RWPE1 (cell line): ENCODE results near the gene IGF1R.
A peak's percentile ranks its signal among the peaks of the same experiment; 100 is the strongest.

Experiments
- CTCF ChIA-PET: fragments of 350-600 bp; sonication (Branson Sonifier 250); formaldehyde crosslinking; extraction: SDS; loops from one replicate; lab custom pipeline; 2021; lab: Yijun Ruan, JAX
- POLR2A ChIA-PET: fragments of 400-600 bp; formaldehyde crosslinking; extraction: SDS; loops from one replicate; lab custom pipeline; 2020; ENCODE audit warnings: antibody characterized with exemption; ENCODE audit not compliant: low non-redundant PET; lab: Yijun Ruan, JAX
- DNase-seq: peaks from one replicate; pipeline ENCODE4 v3.0.0; 2012; ENCODE audit warnings: low spot score
- H3K27ac ChIP-seq: fragments of 450-650 bp; 2 replicates; pipeline ENCODE4 v1.5.1; 2017
- TF ChIP-seq, protein P1 (sequence below): fragments of 450-650 bp; conservative IDR thresholded peaks from 2 replicates; pipeline ENCODE4 v1.5.1; 2017; ENCODE audit warnings: low read depth, mild to moderate bottlenecking

The IGF1R gene

DNA sequence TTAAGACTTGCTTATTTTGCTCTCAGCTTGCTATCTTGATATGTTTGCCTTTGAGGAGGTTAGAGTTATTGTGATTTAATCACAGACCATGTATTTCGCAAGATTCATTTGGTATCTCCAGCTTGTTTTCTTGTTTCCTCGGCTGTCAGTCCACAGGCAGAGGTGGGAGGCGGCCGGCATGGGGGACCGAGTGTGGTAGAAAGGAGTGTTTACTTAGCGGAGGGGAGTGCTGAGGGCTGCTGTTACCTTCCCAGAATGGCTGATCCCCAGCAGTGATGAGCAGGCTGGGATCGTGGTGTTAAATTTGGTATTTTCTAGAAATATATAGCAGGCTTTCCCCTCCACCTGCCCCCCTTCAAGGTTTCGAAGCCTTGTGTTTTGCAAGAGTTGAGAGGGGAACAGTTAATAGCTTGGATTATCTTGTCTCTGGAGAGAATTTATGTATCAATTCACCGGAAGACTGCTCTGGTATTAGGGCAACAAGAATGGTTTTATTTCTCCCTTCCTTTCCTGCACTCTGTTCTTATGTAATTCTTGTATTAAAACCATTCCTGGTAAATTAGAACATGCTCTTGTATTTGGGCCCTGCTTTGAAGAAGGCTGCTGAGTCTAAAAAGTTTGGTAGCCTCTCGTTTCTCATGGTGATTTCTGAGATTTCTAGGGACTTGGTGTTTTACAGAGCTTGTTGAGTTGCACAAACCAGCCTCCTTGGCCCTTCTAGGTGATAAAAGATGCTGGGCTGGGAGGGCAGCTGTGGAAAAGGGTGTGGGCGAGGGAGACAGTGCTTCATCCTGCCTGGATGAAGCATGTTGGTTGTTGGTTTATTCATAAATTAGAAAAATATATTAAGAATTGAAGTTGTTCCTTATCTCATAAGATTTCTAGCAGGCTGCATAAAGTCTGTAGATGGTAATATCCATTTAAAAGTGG lies 151.4 kb downstream of the IGF1R start:
- peak; percentile 49 for DNase-seq
- TF ChIP-seq, protein P1, sequence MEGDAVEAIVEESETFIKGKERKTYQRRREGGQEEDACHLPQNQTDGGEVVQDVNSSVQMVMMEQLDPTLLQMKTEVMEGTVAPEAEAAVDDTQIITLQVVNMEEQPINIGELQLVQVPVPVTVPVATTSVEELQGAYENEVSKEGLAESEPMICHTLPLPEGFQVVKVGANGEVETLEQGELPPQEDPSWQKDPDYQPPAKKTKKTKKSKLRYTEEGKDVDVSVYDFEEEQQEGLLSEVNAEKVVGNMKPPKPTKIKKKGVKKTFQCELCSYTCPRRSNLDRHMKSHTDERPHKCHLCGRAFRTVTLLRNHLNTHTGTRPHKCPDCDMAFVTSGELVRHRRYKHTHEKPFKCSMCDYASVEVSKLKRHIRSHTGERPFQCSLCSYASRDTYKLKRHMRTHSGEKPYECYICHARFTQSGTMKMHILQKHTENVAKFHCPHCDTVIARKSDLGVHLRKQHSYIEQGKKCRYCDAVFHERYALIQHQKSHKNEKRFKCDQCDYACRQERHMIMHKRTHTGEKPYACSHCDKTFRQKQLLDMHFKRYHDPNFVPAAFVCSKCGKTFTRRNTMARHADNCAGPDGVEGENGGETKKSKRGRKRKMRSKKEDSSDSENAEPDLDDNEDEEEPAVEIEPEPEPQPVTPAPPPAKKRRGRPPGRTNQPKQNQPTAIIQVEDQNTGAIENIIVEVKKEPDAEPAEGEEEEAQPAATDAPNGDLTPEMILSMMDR = no peak
- POLR2A ChIA-PET = no interaction called here
- peak overlapping the region; percentile 89 for H3K27ac ChIP-seq
- CTCF ChIA-PET = interaction anchor here (0.6 to 0.7 kb wide), 2 partner anchors 83 to 148 kb away, joined by 3 to 4 read pairs; no protein-coding TSS in a partner anchor

DNA sequence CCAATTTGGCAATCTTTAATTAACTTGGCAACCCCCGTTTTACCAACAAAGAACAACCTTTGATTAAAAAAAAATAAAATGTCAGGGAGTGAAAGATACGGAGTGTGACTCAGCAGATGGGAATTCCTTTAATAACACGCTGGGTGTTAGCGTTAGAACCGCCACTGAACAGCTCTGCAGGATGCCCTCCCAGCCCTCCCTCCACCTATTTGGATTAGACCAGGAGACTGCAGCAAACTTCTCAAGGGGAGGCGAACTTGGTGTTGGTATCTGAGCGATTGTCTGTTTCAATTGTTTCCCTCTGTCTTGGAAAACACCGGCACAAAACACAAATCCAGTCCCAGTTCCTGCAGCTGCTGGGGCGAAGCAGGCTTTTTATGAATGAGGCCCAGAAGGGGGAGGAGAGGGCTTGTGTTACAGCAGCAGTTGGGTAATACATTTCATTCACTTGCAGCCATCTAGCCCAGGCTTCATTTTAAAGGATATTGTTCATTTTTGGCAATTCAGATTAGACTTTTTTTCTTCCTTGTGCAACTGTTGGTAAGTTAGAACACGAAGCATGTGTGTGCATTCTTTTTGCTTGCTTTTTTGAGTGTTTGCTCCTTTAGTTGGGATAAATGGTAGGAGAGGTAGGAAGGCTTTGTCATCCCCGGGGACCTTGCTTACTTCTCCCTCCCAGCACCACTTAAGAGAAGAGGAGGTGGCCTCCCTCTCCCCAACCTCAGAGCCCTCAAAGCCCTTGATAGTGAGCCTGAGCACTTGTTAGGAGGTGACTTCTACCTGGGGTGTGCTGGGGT lies 152.3 kb downstream of the IGF1R start:
- POLR2A ChIA-PET = no interaction called here
- TF ChIP-seq, protein P1 = no peak
- CTCF ChIA-PET = interaction anchor here (1.1 kb wide), 1 partner anchor 282 kb away, joined by 3 read pairs; no protein-coding TSS in a partner anchor
- peak overlapping the region; percentile 89 for H3K27ac ChIP-seq
- peak; percentile 84 for DNase-seq

DNA sequence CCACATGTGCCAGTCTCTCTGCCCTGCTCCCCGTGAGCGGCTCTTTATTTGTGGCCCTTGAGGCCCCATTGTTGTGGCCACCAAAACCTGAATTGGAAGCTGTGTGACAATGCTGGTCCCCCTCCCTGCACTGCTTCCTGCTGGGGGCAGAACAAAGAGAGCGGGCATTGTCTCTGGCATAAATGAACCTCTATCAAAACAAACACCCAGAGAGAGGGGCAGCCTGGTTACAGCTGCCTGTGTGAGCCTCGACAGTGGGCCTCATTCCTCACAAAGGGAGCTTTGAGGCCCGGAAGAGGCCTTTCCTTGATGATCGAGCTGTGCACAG lies 152.9 kb downstream of the IGF1R start:
- peak overlapping the region; percentile 89 for H3K27ac ChIP-seq
- TF ChIP-seq, protein P1 = no peak
- CTCF ChIA-PET = interaction anchor here (1.1 kb wide), 1 partner anchor 282 kb away, joined by 3 read pairs; no protein-coding TSS in a partner anchor
- DNase-seq = no peak
- POLR2A ChIA-PET = no interaction called here

DNA sequence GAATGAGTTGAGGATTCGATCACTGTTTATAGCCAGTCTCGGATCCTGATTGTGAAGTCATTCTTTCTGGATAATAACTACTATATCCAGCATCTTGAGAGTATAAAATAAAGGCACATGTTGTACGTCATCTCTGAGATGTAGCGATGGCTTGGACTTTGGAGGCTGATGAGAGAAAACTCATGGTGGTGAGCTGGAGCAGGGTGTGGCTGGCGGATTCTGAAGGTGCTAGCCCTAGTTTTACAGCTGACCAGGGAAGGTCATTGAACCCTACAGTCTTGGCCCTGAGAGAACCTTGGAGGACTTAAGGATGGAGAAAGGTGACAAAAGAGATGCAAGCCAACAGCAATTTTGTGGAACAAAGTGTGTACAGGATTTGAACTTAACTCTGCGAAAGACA lies 153.8 kb downstream of the IGF1R start:
- TF ChIP-seq, protein P1 = no peak
- no peak for DNase-seq
- CTCF ChIA-PET = interaction anchor here (0.7 to 1.1 kb wide), 2 partner anchors 71 to 283 kb away, joined by 3 read pairs; no protein-coding TSS in a partner anchor
- POLR2A ChIA-PET = no interaction called here
- H3K27ac ChIP-seq = no peak overlapping the region; the same call in 1 of the 2 replicates

DNA sequence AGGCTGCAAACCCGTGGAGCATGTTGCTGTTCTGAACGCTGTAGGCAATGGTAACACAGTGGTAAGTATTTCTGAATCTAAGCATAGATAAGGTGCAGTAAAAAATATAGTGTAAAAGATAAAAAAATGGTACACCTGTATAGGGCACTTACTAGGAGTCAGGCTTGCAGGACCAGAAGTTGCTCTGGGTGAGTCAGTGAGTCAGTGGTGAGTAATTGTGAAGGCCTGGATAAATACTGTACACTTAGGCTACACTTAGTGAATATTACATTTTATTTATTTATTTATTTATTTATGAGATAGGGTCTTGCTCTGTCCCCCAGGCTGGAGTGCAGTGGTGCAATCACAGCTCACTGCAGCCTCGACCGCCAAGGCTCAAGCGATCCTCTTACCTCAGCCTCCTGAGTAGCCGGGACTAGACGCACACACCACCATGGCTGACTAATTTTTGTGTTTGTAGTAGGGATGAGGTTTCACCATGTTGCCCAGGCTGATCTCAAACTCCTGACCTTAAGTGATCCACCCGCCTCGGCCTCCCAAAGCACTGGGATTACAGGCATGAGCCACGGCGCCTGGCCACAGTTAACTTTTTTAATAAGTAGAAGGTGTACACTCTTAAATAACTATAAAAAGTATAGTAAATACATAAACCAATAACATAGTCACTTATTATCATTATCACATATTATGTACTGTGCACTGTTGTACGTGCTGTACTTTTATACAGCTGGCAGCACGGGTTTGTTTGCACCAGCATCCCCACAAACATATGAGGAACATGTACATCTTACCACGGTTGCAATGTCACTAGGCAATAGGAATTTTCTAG lies 155.1 kb downstream of the IGF1R start:
- CTCF ChIA-PET = no interaction called here
- TF ChIP-seq, protein P1 = no peak
- peak; percentile 52 for DNase-seq
- peak overlapping the region; percentile 72 for H3K27ac ChIP-seq
- POLR2A ChIA-PET = no interaction called here
